ENCODE measurements around the gene DLGAP4. TPM values are rescaled to one million over a fixed set of nuclear protein-coding genes. Genes with fewer than 3 reads are reported as not detected.

Gene DLGAP4
- total and polyA plus RNA-seq, 2 of the 13 experiments (the other 11 are each of a cell fraction or from before 2014, with no cell fraction given) = 15.2 to 26.7 TPM

- TF ChIP-seq SAP130 (CRISPR knock-in tag; IDR thresholded peaks at IDR 0.05; ENCODE audit: low read depth) (peak; percentile 30; the same call in 1 of the 2 replicates), USF2 (IDR thresholded peaks at IDR 0.05; ENCODE audit: low read depth, low read length) (0 out of 2 replicates have a peak, but pooled peaks have one; percentile 1), USF2 (CRISPR knock-in tag; IDR thresholded peaks at IDR 0.05; ENCODE audit: borderline replicate concordance) (no peak), KLF13 (CRISPR knock-in tag; IDR thresholded peaks at IDR 0.05) (0 out of 2 replicates have a peak, but pooled peaks have one; percentile 10), MBD4 (IDR thresholded peaks at IDR 0.05; ENCODE audit: borderline replicate concordance, low read length) (no peak), HIVEP1 (CRISPR knock-in tag; IDR thresholded peaks at IDR 0.05) (0 out of 2 replicates have a peak, but pooled peaks have one; percentile 8), ZNF780A (CRISPR knock-in tag; IDR thresholded peaks at IDR 0.05) (peak; percentile 45; the same call in 1 of the 2 replicates), NONO (IDR thresholded peaks at IDR 0.05) (no peak), NONO (CRISPR knock-in tag; conservative IDR thresholded peaks at IDR 0.05) (0 out of 2 replicates have a peak, but pooled peaks have one; percentile 8), FOXP1 (IDR thresholded peaks at IDR 0.05) (no peak), FOXP1 (CRISPR knock-in tag; IDR thresholded peaks at IDR 0.05) (no peak), KDM1A (CRISPR knock-in tag; IDR thresholded peaks at IDR 0.05) (no peak), FOSL2 (CRISPR knock-in tag; IDR thresholded peaks at IDR 0.05) (0 out of 2 replicates have a peak, but pooled peaks have one; percentile 7)
- TF ChIP-seq, protein P1, sequence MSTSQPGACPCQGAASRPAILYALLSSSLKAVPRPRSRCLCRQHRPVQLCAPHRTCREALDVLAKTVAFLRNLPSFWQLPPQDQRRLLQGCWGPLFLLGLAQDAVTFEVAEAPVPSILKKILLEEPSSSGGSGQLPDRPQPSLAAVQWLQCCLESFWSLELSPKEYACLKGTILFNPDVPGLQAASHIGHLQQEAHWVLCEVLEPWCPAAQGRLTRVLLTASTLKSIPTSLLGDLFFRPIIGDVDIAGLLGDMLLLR (CRISPR knock-in tag; IDR thresholded peaks at IDR 0.05) = 0 out of 2 replicates have a peak, but pooled peaks have one; percentile 8
- TF ChIP-seq, protein P2, sequence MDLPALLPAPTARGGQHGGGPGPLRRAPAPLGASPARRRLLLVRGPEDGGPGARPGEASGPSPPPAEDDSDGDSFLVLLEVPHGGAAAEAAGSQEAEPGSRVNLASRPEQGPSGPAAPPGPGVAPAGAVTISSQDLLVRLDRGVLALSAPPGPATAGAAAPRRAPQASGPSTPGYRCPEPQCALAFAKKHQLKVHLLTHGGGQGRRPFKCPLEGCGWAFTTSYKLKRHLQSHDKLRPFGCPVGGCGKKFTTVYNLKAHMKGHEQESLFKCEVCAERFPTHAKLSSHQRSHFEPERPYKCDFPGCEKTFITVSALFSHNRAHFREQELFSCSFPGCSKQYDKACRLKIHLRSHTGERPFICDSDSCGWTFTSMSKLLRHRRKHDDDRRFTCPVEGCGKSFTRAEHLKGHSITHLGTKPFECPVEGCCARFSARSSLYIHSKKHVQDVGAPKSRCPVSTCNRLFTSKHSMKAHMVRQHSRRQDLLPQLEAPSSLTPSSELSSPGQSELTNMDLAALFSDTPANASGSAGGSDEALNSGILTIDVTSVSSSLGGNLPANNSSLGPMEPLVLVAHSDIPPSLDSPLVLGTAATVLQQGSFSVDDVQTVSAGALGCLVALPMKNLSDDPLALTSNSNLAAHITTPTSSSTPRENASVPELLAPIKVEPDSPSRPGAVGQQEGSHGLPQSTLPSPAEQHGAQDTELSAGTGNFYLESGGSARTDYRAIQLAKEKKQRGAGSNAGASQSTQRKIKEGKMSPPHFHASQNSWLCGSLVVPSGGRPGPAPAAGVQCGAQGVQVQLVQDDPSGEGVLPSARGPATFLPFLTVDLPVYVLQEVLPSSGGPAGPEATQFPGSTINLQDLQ (CRISPR knock-in tag; IDR thresholded peaks at IDR 0.05) = 0 out of 2 replicates have a peak, but pooled peaks have one; percentile 58
- FAIRE-seq (no peak), DNase-seq (ENCODE audit: low spot score) (no peak), ATAC-seq (no peak)
- Histone ChIP-seq H4K20me1 (ENCODE audit: insufficient read depth, low read length) (peaks cover 44% of the 10 kb centered on the region), H3K27me3 (ENCODE audit: control insufficient read depth in 1 of 2, insufficient read depth in 2 of 2, low read length in 2 of 2) (no peaks in the 10 kb centered on the region; a peak in 1 of 5 replicates), H3K4me3 (replicated peaks in 1 of 3; ENCODE audit: insufficient read depth in 1 of 3, low read depth in 2 of 3, low read length in 3 of 3) (no peak overlapping the region), H3K4me1 (ENCODE audit: insufficient read depth, low read length) (peaks cover 86% of the 10 kb centered on the region), H3K27ac (ENCODE audit: extremely low read length, insufficient read depth, low read length) (peak overlapping the region; percentile 2), H3K9ac (ENCODE audit: insufficient read depth, low read depth, low read length) (no peak overlapping the region), H3K36me3 (replicated peaks in 1 of 2; ENCODE audit: control insufficient read depth in 1 of 2, insufficient read depth in 2 of 2, low read length in 2 of 2) (peaks cover 0 to 4% of the 10 kb centered on the region in 2 experiments; a peak in 2 of 5 replicates), H2AFZ (ENCODE audit: low read length) (no peak overlapping the region), H3K9me3 (ENCODE audit: low read length) (no peaks in the 10 kb centered on the region), H3K79me2 (ENCODE audit: insufficient read depth, low read length) (peaks cover 59% of the 10 kb centered on the region), H3K4me2 (ENCODE audit: low read depth, low read length) (no peak overlapping the region)
- ChIA-PET CTCF (ENCODE audit: low intra/inter-chr PET ratio, low total read pairs) (no interaction called here), POLR2A (interaction anchor here (1.0 to 1.2 kb wide), 2 partner anchors 19 to 279 kb away, joined by 3 read pairs; no protein-coding TSS in a partner anchor)
- 77% methylated on average over 3 of the region's 3 CpGs for WGBS (ENCODE audit: low lambda C conversion rate)
- BruUV-seq (replicated peaks) = no TSS peak
- in situ Hi-C loops (cut with HindIII; ENCODE audit: extremely low pct_ligation_motif_present, low pct_unique_long_range_greater_than_20kb) = no loop called here
- intact Hi-C loops (cut with micrococcal nuclease; ENCODE audit: unreplicated experiment) = loop anchor here (10.0 kb wide), 1 partner anchor 109 kb away; the partner anchor contains the start of gene TGIF2
Observed at GRCh38 chr20:36466089-36466488, 159.9 kb downstream of the DLGAP4 start.

All from HepG2 (cell line).